Measurements from ENCODE around the gene GPRIN3.

DNA sequence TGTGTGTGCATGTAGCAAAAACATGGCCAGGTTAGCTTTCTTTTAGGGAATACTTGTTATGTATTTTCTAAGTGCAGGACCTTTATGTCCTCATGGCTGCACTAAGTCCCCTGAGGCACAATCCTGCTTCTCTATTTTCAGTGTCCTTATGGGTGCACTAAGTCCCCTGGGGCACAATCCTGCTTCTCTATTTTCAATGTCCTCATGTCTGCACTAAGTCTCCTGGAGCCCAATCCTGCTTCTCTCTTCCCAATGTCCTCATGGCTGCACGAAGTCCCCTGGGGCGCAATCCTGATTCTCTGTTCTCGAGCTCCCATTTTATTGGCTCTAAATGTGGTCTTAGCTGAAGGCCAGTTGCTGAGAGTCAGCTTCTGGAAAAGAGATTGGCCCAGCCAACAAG is 49.7 kb upstream of the GPRIN3 start:
- TF ChIP-seq EZH2 (IDR thresholded peaks at IDR 0.05; ENCODE audit: insufficient read depth, poor library complexity, severe bottlenecking) (no peak), EZH2phosphoT487 (IDR thresholded peaks at IDR 0.05; ENCODE audit: insufficient read depth, low read depth) (no peak)

Data from GM23248 (cell line).